KOPT-K1 (cell line): ENCODE data around the gene LEMD2.

Source experiments
- H3K27ac ChIP-seq: fragments of 200-600 bp; sonication (generic); 2 replicates; pipeline ENCODE4 v1.5.1; 2016; ENCODE audit warnings: antibody characterized with exemption, mild to moderate bottlenecking, low read depth, low read length; ENCODE audit not compliant: poor library complexity, severe bottlenecking
- H3K36me3 ChIP-seq: fragments of 200-600 bp; sonication (generic); 2 replicates; pipeline ENCODE4 v1.5.1; 2017; ENCODE audit warnings: antibody characterized with exemption, mild to moderate bottlenecking, low read length, moderate library complexity; ENCODE audit not compliant: insufficient read depth
- H3K9me3 ChIP-seq: fragments of 200-600 bp; sonication (generic); 2 replicates; pipeline ENCODE4 v1.5.1; 2017; ENCODE audit warnings: antibody characterized with exemption, low read length, mild to moderate bottlenecking; ENCODE audit not compliant: insufficient read depth, poor library complexity, severe bottlenecking

The LEMD2 gene

GRCh38 chr6:33764036-33764435 lies 24.9 kb downstream of the LEMD2 start:
- Histone ChIP-seq H3K27ac (no peak overlapping the region), H3K36me3 (no peaks in the 10 kb centered on the region), H3K9me3 (no peaks in the 10 kb centered on the region)

GRCh38 chr6:33763483-33763882 lies 25.4 kb downstream of the LEMD2 start:
- Histone ChIP-seq H3K9me3 (no peaks in the 10 kb centered on the region), H3K36me3 (no peaks in the 10 kb centered on the region), H3K27ac (no peak overlapping the region)

- no peaks in the 10 kb centered on the region for H3K9me3 ChIP-seq
- no peak overlapping the region for H3K27ac ChIP-seq
- no peaks in the 10 kb centered on the region for H3K36me3 ChIP-seq
These were observed 26.2 kb downstream of the LEMD2 start for GRCh38 chr6:33762713-33763112.

GRCh38 chr6:33761922-33762629 lies 26.9 kb downstream of the LEMD2 start:
- no peaks in the 10 kb centered on the region for H3K36me3 ChIP-seq
- no peaks in the 10 kb centered on the region for H3K9me3 ChIP-seq
- no peak overlapping the region for H3K27ac ChIP-seq

GRCh38 chr6:33761581-33761921 lies 27.4 kb downstream of the LEMD2 start:
- Histone ChIP-seq H3K36me3 (no peaks in the 10 kb centered on the region), H3K27ac (no peak overlapping the region), H3K9me3 (no peaks in the 10 kb centered on the region)

GRCh38 chr6:33759887-33760629 lies 28.9 kb downstream of the LEMD2 start:
- Histone ChIP-seq H3K27ac (no peak overlapping the region), H3K36me3 (no peaks in the 10 kb centered on the region)

GRCh38 chr6:33758815-33759216 lies 30.1 kb downstream of the LEMD2 start:
- Histone ChIP-seq H3K9me3 (no peaks in the 10 kb centered on the region), H3K36me3 (no peaks in the 10 kb centered on the region), H3K27ac (no peak overlapping the region)

More at GRCh38 chr6:33759887-33760629, 28.9 kb downstream of the LEMD2 start:
- no peaks in the 10 kb centered on the region for H3K9me3 ChIP-seq

GRCh38 chr6:33757906-33758305 lies 31.0 kb downstream of the LEMD2 start:
- H3K36me3 ChIP-seq = no peaks in the 10 kb centered on the region
- H3K27ac ChIP-seq = no peak overlapping the region

GRCh38 chr6:33757113-33757512 lies 31.8 kb downstream of the LEMD2 start:
- H3K9me3 ChIP-seq = no peaks in the 10 kb centered on the region
- H3K36me3 ChIP-seq = no peaks in the 10 kb centered on the region
- H3K27ac ChIP-seq = no peak overlapping the region

More at GRCh38 chr6:33757906-33758305, 31.0 kb downstream of the LEMD2 start:
- H3K9me3 ChIP-seq = no peaks in the 10 kb centered on the region

GRCh38 chr6:33756211-33756954 lies 32.5 kb downstream of the LEMD2 start:
- H3K9me3 ChIP-seq = no peaks in the 10 kb centered on the region
- H3K27ac ChIP-seq = no peak overlapping the region
- H3K36me3 ChIP-seq = no peaks in the 10 kb centered on the region

- H3K27ac ChIP-seq = no peak overlapping the region
- H3K9me3 ChIP-seq = no peaks in the 10 kb centered on the region
- H3K36me3 ChIP-seq = no peaks in the 10 kb centered on the region
These were observed 33.7 kb downstream of the LEMD2 start for GRCh38 chr6:33755070-33755869.

- H3K9me3 ChIP-seq = no peaks in the 10 kb centered on the region
- no peak overlapping the region for H3K27ac ChIP-seq
- no peaks in the 10 kb centered on the region for H3K36me3 ChIP-seq
These were observed 34.7 kb downstream of the LEMD2 start for GRCh38 chr6:33754222-33754621.

- no peak overlapping the region for H3K27ac ChIP-seq
- no peaks in the 10 kb centered on the region for H3K9me3 ChIP-seq
These were observed 36.3 kb downstream of the LEMD2 start for GRCh38 chr6:33752646-33753015.

GRCh38 chr6:33751771-33752645 lies 36.9 kb downstream of the LEMD2 start:
- Histone ChIP-seq H3K36me3 (no peaks in the 10 kb centered on the region), H3K9me3 (no peaks in the 10 kb centered on the region), H3K27ac (no peak overlapping the region)

More at GRCh38 chr6:33752646-33753015, 36.3 kb downstream of the LEMD2 start:
- H3K36me3 ChIP-seq = no peaks in the 10 kb centered on the region
